Measurements from ENCODE around the gene MKNK1.

MKNK1 gene

GRCh38 chr1:46543761-46544560 is 60.1 kb downstream of the MKNK1 start:
- TF ChIP-seq BCL11A (tag by site-specific recombination; IDR thresholded peaks at IDR 0.05; ENCODE audit: low read depth) (no peak), ZNF571 (tag by site-specific recombination; IDR thresholded peaks at IDR 0.05) (no peak), ZNF704 (tag by site-specific recombination; IDR thresholded peaks at IDR 0.05) (no peak), ZNF155 (tag by site-specific recombination; IDR thresholded peaks at IDR 0.05) (no peak), MEIS1 (CRISPR knock-in tag; IDR thresholded peaks at IDR 0.05; ENCODE audit: borderline replicate concordance) (no peak)
- POLR2A ChIA-PET: no interaction called here
- CTCF ChIA-PET: interaction anchor here (0.5 to 5.8 kb wide), 4 partner anchors 8 to 40 kb away, joined by 3 to 64 read pairs (median 4); a partner anchor contains a TSS
- H3K36me3 ChIP-seq (ENCODE audit: control insufficient read depth in 2 of 2, insufficient read depth in 1 of 2, low read length in 2 of 2): no peaks in the 10 kb centered on the region
- H3K27ac ChIP-seq (ENCODE audit: extremely low read depth, low read depth, low read length): no peak overlapping the region
- H3K9me3 ChIP-seq (ENCODE audit: control insufficient read depth, insufficient read depth, low read depth, low read length): no peaks in the 10 kb centered on the region
- H3K4me3 ChIP-seq (ENCODE audit: low read depth, low read length): no peak overlapping the region
- H3K4me1 ChIP-seq (ENCODE audit: control insufficient read depth, insufficient read depth, low read length): no peaks in the 10 kb centered on the region

GRCh38 chr1:46543382-46543760 is 60.7 kb downstream of the MKNK1 start:
- no peak for TF ChIP-seq ZNF843 (tag by site-specific recombination; IDR thresholded peaks at IDR 0.05)
- no peak for TF ChIP-seq ZFP37 (tag by site-specific recombination; IDR thresholded peaks at IDR 0.05)
- no peak for TF ChIP-seq ZNF501 (tag by site-specific recombination; IDR thresholded peaks at IDR 0.05)
- TF ChIP-seq ZNF548 (tag by site-specific recombination; IDR thresholded peaks at IDR 0.05): no peak
- TF ChIP-seq ZNF707 (tag by site-specific recombination; IDR thresholded peaks at IDR 0.05): no peak
- no peak for TF ChIP-seq ZNF645 (tag by site-specific recombination; IDR thresholded peaks at IDR 0.05)
- no peak for TF ChIP-seq ZNF404 (tag by site-specific recombination; IDR thresholded peaks at IDR 0.05)
- H3K4me1 ChIP-seq (ENCODE audit: control insufficient read depth, insufficient read depth, low read length): no peaks in the 10 kb centered on the region
- no peaks in the 10 kb centered on the region for H3K36me3 ChIP-seq (ENCODE audit: control insufficient read depth in 2 of 2, insufficient read depth in 1 of 2, low read length in 2 of 2)
- POLR2A ChIA-PET: no interaction called here
- no peaks in the 10 kb centered on the region for H3K9me3 ChIP-seq (ENCODE audit: control insufficient read depth, insufficient read depth, low read depth, low read length)
- no peak overlapping the region for H3K4me3 ChIP-seq (ENCODE audit: low read depth, low read length)
- CTCF ChIA-PET: interaction anchor here (0.7 to 1.4 kb wide), 2 partner anchors 15 to 40 kb away, joined by 3 to 4 read pairs; no protein-coding TSS in a partner anchor
- no peak overlapping the region for H3K27ac ChIP-seq (ENCODE audit: extremely low read depth, low read depth, low read length)

- CTCF ChIA-PET: interaction anchor here (0.5 to 15.0 kb wide), 8 partner anchors 7 to 137 kb away, joined by 3 to 418 read pairs (median 8); partner anchors contain the start of gene DMBX1
These were observed 64.1 kb downstream of the MKNK1 start for GRCh38 chr1:46539972-46540371.

More at GRCh38 chr1:46539972-46540371, 64.1 kb downstream of the MKNK1 start:
- H3K27ac ChIP-seq (ENCODE audit: extremely low read depth, low read depth, low read length): no peak overlapping the region
- H3K9me3 ChIP-seq (ENCODE audit: control insufficient read depth, insufficient read depth, low read depth, low read length): no peaks in the 10 kb centered on the region
- POLR2A ChIA-PET: no interaction called here
- H3K4me3 ChIP-seq (ENCODE audit: low read depth, low read length): no peak overlapping the region
- no peaks in the 10 kb centered on the region for H3K36me3 ChIP-seq (ENCODE audit: control insufficient read depth in 2 of 2, insufficient read depth in 1 of 2, low read length in 2 of 2)
- H3K4me1 ChIP-seq (ENCODE audit: control insufficient read depth, insufficient read depth, low read length): no peaks in the 10 kb centered on the region
- TF ChIP-seq ZNF449 (tag by site-specific recombination; IDR thresholded peaks at IDR 0.05) (no peak), PRDM6 (tag by site-specific recombination; IDR thresholded peaks at IDR 0.05) (no peak), IKZF3 (tag by site-specific recombination; IDR thresholded peaks at IDR 0.05) (no peak)

Measured in HEK293 (cell line).